ENCODE results near the gene VCP.

Gene VCP

GRCh38 chr9:35014517-35014916 lies 57.9 kb downstream of the VCP start:
- DNase-seq (ENCODE audit: low spot score) = no peak

GRCh38 chr9:35010351-35010958 lies 62.0 kb downstream of the VCP start:
- DNase-seq (ENCODE audit: low spot score) = no peak
